Measurements from ENCODE around the gene KCNMA1. TPM values are rescaled to one million over a fixed set of nuclear protein-coding genes. Genes with fewer than 3 reads are reported as not detected.
A peak's percentile ranks its signal among the peaks of the same experiment; 100 is the strongest.

Gene KCNMA1
- total RNA-seq, 1 experiment from 2014 or later: 0.70 TPM

GRCh38 chr10:77494327-77494726 lies 143.3 kb downstream of the KCNMA1 start:
- DNase-seq: no peak
- TF ChIP-seq CTCF (conservative IDR thresholded peaks at IDR 0.05) (peak; percentile 49; the same call in 1 of the 2 replicates), EZH2 (IDR thresholded peaks at IDR 0.05; ENCODE audit: low read depth) (no peak)
- Histone ChIP-seq H3K4me3 (no peak overlapping the region), H3K27ac (no peak overlapping the region), H3F3A (ENCODE audit: insufficient read depth, low read depth) (no peaks in the 10 kb centered on the region), H3K79me2 (ENCODE audit: low read depth) (no peaks in the 10 kb centered on the region), H3K9me3 (ENCODE audit: insufficient read depth, low read depth) (no peaks in the 10 kb centered on the region), H3K4me2 (no peak overlapping the region), H3K27me3 (ENCODE audit: insufficient read depth, low read depth) (no peaks in the 10 kb centered on the region), H4K20me1 (ENCODE audit: insufficient read depth) (no peaks in the 10 kb centered on the region), H3K9me2 (ENCODE audit: insufficient read depth) (no peaks in the 10 kb centered on the region), H3K4me1 (replicated peaks; ENCODE audit: insufficient read depth) (peaks cover 10% of the 10 kb centered on the region; the same call in 1 of the 2 replicates), H2AFZ (no peak overlapping the region), H3K36me3 (ENCODE audit: low read depth) (no peaks in the 10 kb centered on the region)
- ChIA-PET POLR2A (ENCODE audit: unreplicated experiment) (interaction anchor here (0.6 kb wide), 1 partner anchor 8 kb away, joined by 11 read pairs; no protein-coding TSS in a partner anchor), CTCF (no interaction called here)
- intact Hi-C loops (cut with micrococcal nuclease; ENCODE audit: unreplicated experiment): loop anchor here (5.0 kb wide), 1 partner anchor 148 kb away; no protein-coding TSS in a partner anchor
- BruUV-seq (replicated peaks): no TSS peak

- CTCF ChIA-PET: no interaction called here
- no TSS peak for BruUV-seq (replicated peaks)
Measured at GRCh38 chr10:77493851-77494261, 143.8 kb downstream of the KCNMA1 start.

GRCh38 chr10:77493239-77493806 lies 144.3 kb downstream of the KCNMA1 start:
- POLR2A ChIA-PET (ENCODE audit: unreplicated experiment): interaction anchor here (0.6 kb wide), 1 partner anchor 72 kb away, joined by 4 read pairs; no protein-coding TSS in a partner anchor
- CTCF ChIA-PET: no interaction called here
- intact Hi-C loops (cut with micrococcal nuclease; ENCODE audit: unreplicated experiment): loop anchor here (5.0 kb wide), 1 partner anchor 149 kb away; no protein-coding TSS in a partner anchor

More at GRCh38 chr10:77493851-77494261, 143.8 kb downstream of the KCNMA1 start:
- intact Hi-C loops (cut with micrococcal nuclease; ENCODE audit: unreplicated experiment): loop anchor here (5.0 kb wide), 1 partner anchor 148 kb away; no protein-coding TSS in a partner anchor
- H3K27me3 ChIP-seq (ENCODE audit: insufficient read depth, low read depth): no peaks in the 10 kb centered on the region
- DNase-seq: no peak
- H3K9me2 ChIP-seq (ENCODE audit: insufficient read depth): no peaks in the 10 kb centered on the region
- no peaks in the 10 kb centered on the region for H3K79me2 ChIP-seq (ENCODE audit: low read depth)
- no peak overlapping the region for H3K27ac ChIP-seq
- no peaks in the 10 kb centered on the region for H3K36me3 ChIP-seq (ENCODE audit: low read depth)
- TF ChIP-seq CTCF (conservative IDR thresholded peaks at IDR 0.05): no peak
- no peak for TF ChIP-seq EZH2 (IDR thresholded peaks at IDR 0.05; ENCODE audit: low read depth)
- POLR2A ChIA-PET (ENCODE audit: unreplicated experiment): no interaction called here
- H3K4me2 ChIP-seq: no peak overlapping the region
- no peaks in the 10 kb centered on the region for H3K9me3 ChIP-seq (ENCODE audit: insufficient read depth, low read depth)
- no peaks in the 10 kb centered on the region for H3F3A ChIP-seq (ENCODE audit: insufficient read depth, low read depth)
- H3K4me3 ChIP-seq: no peak overlapping the region
- H4K20me1 ChIP-seq (ENCODE audit: insufficient read depth): no peaks in the 10 kb centered on the region
- peaks cover 10% of the 10 kb centered on the region; the same call in 1 of the 2 replicates for H3K4me1 ChIP-seq (replicated peaks; ENCODE audit: insufficient read depth)
- no peak overlapping the region for H2AFZ ChIP-seq

More at GRCh38 chr10:77493239-77493806, 144.3 kb downstream of the KCNMA1 start:
- no peaks in the 10 kb centered on the region for H3F3A ChIP-seq (ENCODE audit: insufficient read depth, low read depth)
- H3K4me1 ChIP-seq (replicated peaks; ENCODE audit: insufficient read depth): peaks cover 9% of the 10 kb centered on the region; the same call in 1 of the 2 replicates
- no peak for TF ChIP-seq EZH2 (IDR thresholded peaks at IDR 0.05; ENCODE audit: low read depth)
- TF ChIP-seq CTCF (conservative IDR thresholded peaks at IDR 0.05): no peak
- no peaks in the 10 kb centered on the region for H3K9me3 ChIP-seq (ENCODE audit: insufficient read depth, low read depth)
- no peaks in the 10 kb centered on the region for H3K79me2 ChIP-seq (ENCODE audit: low read depth)
- H3K27me3 ChIP-seq (ENCODE audit: insufficient read depth, low read depth): no peaks in the 10 kb centered on the region
- H4K20me1 ChIP-seq (ENCODE audit: insufficient read depth): no peaks in the 10 kb centered on the region
- H2AFZ ChIP-seq: no peak overlapping the region
- H3K4me2 ChIP-seq: no peak overlapping the region
- DNase-seq: no peak
- no peaks in the 10 kb centered on the region for H3K9me2 ChIP-seq (ENCODE audit: insufficient read depth)
- BruUV-seq (replicated peaks): no TSS peak
- H3K27ac ChIP-seq: no peak overlapping the region
- no peak overlapping the region for H3K4me3 ChIP-seq
- H3K36me3 ChIP-seq (ENCODE audit: low read depth): no peaks in the 10 kb centered on the region

All from PC-9 (cell line).